WTC11 (cell line): ENCODE measurements around the gene GPR157.

ENCODE experiments used
- ESRRA ChIP-seq: sonication (generic); formaldehyde crosslinking; IDR thresholded peaks from 2 replicates; pipeline ENCODE4 v1.8.1; 2022; ENCODE audit warnings: mild to moderate bottlenecking, missing genetic modification reagents, borderline replicate concordance
- FOXK1 ChIP-seq: sonication (generic); formaldehyde crosslinking; IDR thresholded peaks from 2 replicates; pipeline ENCODE4 v1.8.0; 2022; ENCODE audit warnings: mild to moderate bottlenecking, moderate library complexity, missing genetic modification reagents
- JUN ChIP-seq: sonication (generic); formaldehyde crosslinking; IDR thresholded peaks from 2 replicates; pipeline ENCODE4 v1.8.0; 2023; ENCODE audit warnings: mild to moderate bottlenecking, missing genetic modification reagents
- NFATC4 ChIP-seq: fragments of 250-450 bp; sonication (Bioruptor Pico); IDR thresholded peaks from 2 replicates; pipeline ENCODE4 v1.9.0; 2021; ENCODE audit warnings: mild to moderate bottlenecking
- NFYB ChIP-seq: sonication (generic); formaldehyde crosslinking; conservative IDR thresholded peaks from 2 replicates; pipeline ENCODE4 v1.8.0; 2022; ENCODE audit warnings: low read depth, missing genetic modification reagents
- PRRX2 ChIP-seq: fragments of 250-450 bp; sonication (Bioruptor Pico); IDR thresholded peaks from 2 replicates; pipeline ENCODE4 v1.8.0; 2021; ENCODE audit warnings: mild to moderate bottlenecking
- SP1 ChIP-seq: sonication (generic); formaldehyde crosslinking; conservative IDR thresholded peaks from 2 replicates; pipeline ENCODE4 v1.8.1; 2022; ENCODE audit warnings: missing genetic modification reagents
- TCF7 ChIP-seq: sonication (generic); formaldehyde crosslinking; IDR thresholded peaks from 2 replicates; pipeline ENCODE4 v1.8.0; 2022; ENCODE audit warnings: mild to moderate bottlenecking, low read depth, missing genetic modification reagents, moderate library complexity
- ZNF263 ChIP-seq: sonication (generic); formaldehyde crosslinking; IDR thresholded peaks from 2 replicates; pipeline ENCODE4 v1.8.1; 2022; ENCODE audit warnings: low read depth, mild to moderate bottlenecking, moderate library complexity, missing genetic modification reagents
- TF ChIP-seq, protein P1 (sequence below): fragments of 200-600 bp; IDR thresholded peaks from 2 replicates; pipeline ENCODE4 v1.8.0; 2022; ENCODE audit warnings: antibody characterized with exemption
- TF ChIP-seq, protein P2 (sequence below): sonication (generic); formaldehyde crosslinking; IDR thresholded peaks from 2 replicates; pipeline ENCODE4 v1.8.0; 2022; ENCODE audit warnings: mild to moderate bottlenecking, missing genetic modification reagents
- TF ChIP-seq, protein P3 (sequence below): sonication (generic); formaldehyde crosslinking; IDR thresholded peaks from 2 replicates; pipeline ENCODE4 v1.8.1; 2023; ENCODE audit warnings: mild to moderate bottlenecking, missing genetic modification reagents, moderate library complexity
- TF ChIP-seq, protein P4 (sequence below): fragments of 250-450 bp; sonication (Bioruptor Pico); IDR thresholded peaks from 2 replicates; pipeline ENCODE4 v1.9.0; 2021; ENCODE audit warnings: mild to moderate bottlenecking

DNA sequence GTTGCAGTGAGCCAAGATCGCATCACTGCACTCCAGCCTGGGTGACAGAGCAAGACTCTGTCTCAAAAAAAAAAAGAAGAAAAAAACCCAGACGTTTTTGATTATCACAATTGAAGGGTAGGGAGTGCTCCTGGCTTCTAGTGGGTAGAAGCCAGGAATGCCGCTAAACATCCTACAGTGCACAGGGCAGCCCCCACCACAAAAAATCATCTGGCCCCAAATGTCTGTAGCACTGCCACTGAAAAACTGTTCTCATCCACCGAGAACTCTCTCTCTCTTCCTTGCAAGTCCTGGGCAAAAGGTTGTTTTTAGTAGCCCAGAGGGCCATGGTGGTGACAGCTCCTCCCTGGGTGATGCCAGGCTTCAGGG, 35.6 kb upstream of the GPR157 start:
- TF ChIP-seq, protein P1, sequence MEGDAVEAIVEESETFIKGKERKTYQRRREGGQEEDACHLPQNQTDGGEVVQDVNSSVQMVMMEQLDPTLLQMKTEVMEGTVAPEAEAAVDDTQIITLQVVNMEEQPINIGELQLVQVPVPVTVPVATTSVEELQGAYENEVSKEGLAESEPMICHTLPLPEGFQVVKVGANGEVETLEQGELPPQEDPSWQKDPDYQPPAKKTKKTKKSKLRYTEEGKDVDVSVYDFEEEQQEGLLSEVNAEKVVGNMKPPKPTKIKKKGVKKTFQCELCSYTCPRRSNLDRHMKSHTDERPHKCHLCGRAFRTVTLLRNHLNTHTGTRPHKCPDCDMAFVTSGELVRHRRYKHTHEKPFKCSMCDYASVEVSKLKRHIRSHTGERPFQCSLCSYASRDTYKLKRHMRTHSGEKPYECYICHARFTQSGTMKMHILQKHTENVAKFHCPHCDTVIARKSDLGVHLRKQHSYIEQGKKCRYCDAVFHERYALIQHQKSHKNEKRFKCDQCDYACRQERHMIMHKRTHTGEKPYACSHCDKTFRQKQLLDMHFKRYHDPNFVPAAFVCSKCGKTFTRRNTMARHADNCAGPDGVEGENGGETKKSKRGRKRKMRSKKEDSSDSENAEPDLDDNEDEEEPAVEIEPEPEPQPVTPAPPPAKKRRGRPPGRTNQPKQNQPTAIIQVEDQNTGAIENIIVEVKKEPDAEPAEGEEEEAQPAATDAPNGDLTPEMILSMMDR, result no peak
- TF ChIP-seq TCF7 (CRISPR knock-in tag) (no peak), SP1 (no peak), NFYB (CRISPR knock-in tag) (no peak), FOXK1 (no peak), PRRX2 (no peak), NFATC4 (CRISPR knock-in tag) (no peak), JUN (CRISPR knock-in tag) (no peak), ZNF263 (CRISPR knock-in tag) (no peak), ESRRA (CRISPR knock-in tag) (no peak)
- TF ChIP-seq, protein P2, sequence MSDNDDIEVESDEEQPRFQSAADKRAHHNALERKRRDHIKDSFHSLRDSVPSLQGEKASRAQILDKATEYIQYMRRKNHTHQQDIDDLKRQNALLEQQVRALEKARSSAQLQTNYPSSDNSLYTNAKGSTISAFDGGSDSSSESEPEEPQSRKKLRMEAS (CRISPR knock-in tag), result no peak
- TF ChIP-seq, protein P3, sequence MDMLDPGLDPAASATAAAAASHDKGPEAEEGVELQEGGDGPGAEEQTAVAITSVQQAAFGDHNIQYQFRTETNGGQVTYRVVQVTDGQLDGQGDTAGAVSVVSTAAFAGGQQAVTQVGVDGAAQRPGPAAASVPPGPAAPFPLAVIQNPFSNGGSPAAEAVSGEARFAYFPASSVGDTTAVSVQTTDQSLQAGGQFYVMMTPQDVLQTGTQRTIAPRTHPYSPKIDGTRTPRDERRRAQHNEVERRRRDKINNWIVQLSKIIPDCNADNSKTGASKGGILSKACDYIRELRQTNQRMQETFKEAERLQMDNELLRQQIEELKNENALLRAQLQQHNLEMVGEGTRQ (CRISPR knock-in tag), result no peak
- TF ChIP-seq, protein P4, sequence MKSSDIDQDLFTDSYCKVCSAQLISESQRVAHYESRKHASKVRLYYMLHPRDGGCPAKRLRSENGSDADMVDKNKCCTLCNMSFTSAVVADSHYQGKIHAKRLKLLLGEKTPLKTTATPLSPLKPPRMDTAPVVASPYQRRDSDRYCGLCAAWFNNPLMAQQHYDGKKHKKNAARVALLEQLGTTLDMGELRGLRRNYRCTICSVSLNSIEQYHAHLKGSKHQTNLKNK (CRISPR knock-in tag), result no peak
